GM23338 (cell line): ENCODE measurements around the gene ILDR2. TPM values are rescaled to one million over a fixed set of nuclear protein-coding genes. Genes with fewer than 3 reads are reported as not detected.
A peak's percentile ranks its signal among the peaks of the same experiment; 100 is the strongest.

Experiments
- ATAC-seq: fragments of 200-7000 bp; cut with Tn5 transposase; 3 replicates; pipeline ENCODE4 v1.9.1; 2020
- DNase-seq: peaks from one replicate; pipeline ENCODE4 v3.0.0-alpha.2; 2015; ENCODE audit warnings: low spot score
- H2AFZ ChIP-seq: fragments of 200-600 bp; sonication (generic); 2 replicates; pipeline ENCODE4 v1.8.0; 2016; ENCODE audit warnings: antibody characterized with exemption, mild to moderate bottlenecking, moderate library complexity
- H3F3A ChIP-seq: fragments of 200-600 bp; sonication (generic); replicated peaks from 2 replicates; pipeline ENCODE4 v1.8.0; 2017; ENCODE audit warnings: antibody characterized with exemption, mixed run types, low read depth
- H3K27ac ChIP-seq: fragments of 200-600 bp; sonication (generic); 2 replicates; pipeline ENCODE4 v1.6.1; 2016; ENCODE audit warnings: low read depth
- H3K27me3 ChIP-seq: fragments of 200-600 bp; sonication (generic); 2 replicates; pipeline ENCODE4 v1.8.0; 2016; ENCODE audit warnings: mild to moderate bottlenecking, mixed run types, moderate library complexity; ENCODE audit not compliant: insufficient read depth
- H3K36me3 ChIP-seq: fragments of 200-600 bp; sonication (generic); 2 replicates; pipeline ENCODE4 v1.8.0; 2016; ENCODE audit warnings: mild to moderate bottlenecking; ENCODE audit not compliant: insufficient read depth
- H3K4me1 ChIP-seq: fragments of 200-600 bp; sonication (generic); 2 replicates; pipeline ENCODE4 v1.8.0; 2016; ENCODE audit warnings: mild to moderate bottlenecking, moderate library complexity; ENCODE audit not compliant: insufficient read depth
- H3K4me2 ChIP-seq: fragments of 200-600 bp; sonication (generic); 2 replicates; pipeline ENCODE4 v1.7.1; 2017; ENCODE audit warnings: mixed run types
- H3K4me3 ChIP-seq: fragments of 200-600 bp; sonication (generic); 2 replicates; pipeline ENCODE4 v1.6.1; 2016; ENCODE audit warnings: mixed run types
- H3K79me2 ChIP-seq: fragments of 200-600 bp; sonication (generic); replicated peaks from 2 replicates; pipeline ENCODE4 v1.8.0; 2017; ENCODE audit warnings: mild to moderate bottlenecking; ENCODE audit not compliant: insufficient read depth
- H3K9me2 ChIP-seq: fragments of 200-600 bp; sonication (generic); 2 replicates; pipeline ENCODE4 v1.8.0; 2017; ENCODE audit not compliant: insufficient read depth
- H4K20me1 ChIP-seq: fragments of 200-600 bp; sonication (generic); replicated peaks from 2 replicates; pipeline ENCODE4 v1.8.0; 2017; ENCODE audit warnings: mild to moderate bottlenecking; ENCODE audit not compliant: insufficient read depth
- H3K27ac Mint-ChIP-seq: 2 replicates; pipeline ENCODE4 v1.8.0; 2020; ENCODE audit warnings: inconsistent platforms, mild to moderate bottlenecking, moderate library complexity, mixed read lengths
- H3K27me3 Mint-ChIP-seq: 3 replicates; pipeline ENCODE4 v1.8.0; 2022; ENCODE audit warnings: low read depth, mild to moderate bottlenecking, moderate library complexity, mixed read lengths, inconsistent platforms; ENCODE audit not compliant: insufficient read depth, poor library complexity
- H3K36me3 Mint-ChIP-seq: 3 replicates; pipeline ENCODE4 v1.8.0; 2021; ENCODE audit warnings: low read depth, mild to moderate bottlenecking, inconsistent platforms, moderate library complexity, mixed read lengths
- H3K4me1 Mint-ChIP-seq: 3 replicates; pipeline ENCODE4 v1.8.0; 2020; ENCODE audit warnings: mild to moderate bottlenecking, inconsistent platforms, mixed read lengths
- H3K4me3 Mint-ChIP-seq: 3 replicates; pipeline ENCODE4 v1.8.0; 2021; ENCODE audit warnings: moderate library complexity, mild to moderate bottlenecking, inconsistent platforms, mixed read lengths
- H3K9me3 Mint-ChIP-seq: 3 replicates; pipeline ENCODE4 v1.8.0; 2020; ENCODE audit warnings: moderate library complexity, mild to moderate bottlenecking, inconsistent platforms, mixed read lengths
- NANOG ChIP-seq: IDR thresholded peaks from 2 replicates; pipeline ENCODE4 v1.6.1; 2016; ENCODE audit warnings: antibody characterized with exemption, borderline replicate concordance
- STAT1 ChIP-seq: IDR thresholded peaks from one replicate; pipeline ENCODE4 v1.6.1; 2016; ENCODE audit warnings: antibody characterized with exemption; ENCODE audit not compliant: unreplicated experiment
- ZNF114 ChIP-seq: fragments of 250-450 bp; sonication (Bioruptor Pico); IDR thresholded peaks from 2 replicates; pipeline ENCODE4 v1.5.0; 2020; ENCODE audit warnings: mild to moderate bottlenecking, moderate library complexity
- ZNF331 ChIP-seq: fragments of 250-450 bp; sonication (Bioruptor Pico); IDR thresholded peaks from 2 replicates; pipeline ENCODE4 v1.5.0; 2020; ENCODE audit warnings: low read depth, mild to moderate bottlenecking, moderate library complexity
- polyA plus RNA-seq: library from polyadenylated mRNA; unstranded; fragments of >200 nt; fragmentation: Nextera tagmentation; extraction: Ambion mirVana; gene quantifications from 2 replicates; pipeline ENCODE4 v1.2.1, GENCODE V29; 2016
- total RNA-seq: library from RNA; depleted of rRNA; stranded (reverse); fragments of >200 nt; shearing (Covaris generic); gene quantifications from 2 replicates; pipeline ENCODE4 v1.2.3, GENCODE V29; 2014
- TF ChIP-seq, protein P1 (sequence below): IDR thresholded peaks from one replicate; pipeline ENCODE4 v1.6.1; 2018; ENCODE audit warnings: antibody characterized with exemption; ENCODE audit not compliant: unreplicated experiment
- TF ChIP-seq, protein P2 (sequence below), 2 experiments: fragments of 200-600 bp in 1 of 2; sonication (generic) in 1 of 2; conservative IDR thresholded peaks; 2 replicates each; pipeline versions ENCODE4 v1.5.1 to v1.6.1; 2016 to 2017; ENCODE audit warnings: antibody characterized with exemption in 2 of 2, low read depth in 2 of 2, mild to moderate bottlenecking in 2 of 2, moderate library complexity in 1 of 2
- TF ChIP-seq, protein P3 (sequence below): IDR thresholded peaks from 2 replicates; pipeline ENCODE4 v1.6.1; 2016; ENCODE audit warnings: antibody characterized with exemption

ILDR2 gene
- total and polyA plus RNA-seq, 2 experiments from 2014 or later = 0.27 to 2.4 TPM

DNA sequence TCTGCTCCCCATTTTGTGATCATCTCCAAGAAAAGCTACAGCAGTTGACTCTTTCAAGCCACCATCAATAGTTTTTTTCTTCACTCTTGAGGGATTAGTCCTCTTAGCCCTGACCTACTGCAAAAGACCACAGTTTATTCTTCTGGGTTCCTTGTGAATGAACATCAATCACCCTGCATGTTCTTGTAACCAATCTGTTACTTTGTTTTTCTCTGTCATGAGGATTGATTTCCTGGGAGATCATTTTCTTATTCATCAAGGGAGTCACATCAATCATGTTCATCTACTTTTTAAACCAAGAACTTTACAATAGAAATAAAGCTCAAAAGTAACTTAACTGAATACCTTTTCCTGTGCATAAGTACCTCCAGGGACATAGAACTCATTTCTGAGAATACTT is 21.8 kb downstream of the ILDR2 start (continued):
- TF ChIP-seq STAT1 = no peak
- TF ChIP-seq, protein P1, sequence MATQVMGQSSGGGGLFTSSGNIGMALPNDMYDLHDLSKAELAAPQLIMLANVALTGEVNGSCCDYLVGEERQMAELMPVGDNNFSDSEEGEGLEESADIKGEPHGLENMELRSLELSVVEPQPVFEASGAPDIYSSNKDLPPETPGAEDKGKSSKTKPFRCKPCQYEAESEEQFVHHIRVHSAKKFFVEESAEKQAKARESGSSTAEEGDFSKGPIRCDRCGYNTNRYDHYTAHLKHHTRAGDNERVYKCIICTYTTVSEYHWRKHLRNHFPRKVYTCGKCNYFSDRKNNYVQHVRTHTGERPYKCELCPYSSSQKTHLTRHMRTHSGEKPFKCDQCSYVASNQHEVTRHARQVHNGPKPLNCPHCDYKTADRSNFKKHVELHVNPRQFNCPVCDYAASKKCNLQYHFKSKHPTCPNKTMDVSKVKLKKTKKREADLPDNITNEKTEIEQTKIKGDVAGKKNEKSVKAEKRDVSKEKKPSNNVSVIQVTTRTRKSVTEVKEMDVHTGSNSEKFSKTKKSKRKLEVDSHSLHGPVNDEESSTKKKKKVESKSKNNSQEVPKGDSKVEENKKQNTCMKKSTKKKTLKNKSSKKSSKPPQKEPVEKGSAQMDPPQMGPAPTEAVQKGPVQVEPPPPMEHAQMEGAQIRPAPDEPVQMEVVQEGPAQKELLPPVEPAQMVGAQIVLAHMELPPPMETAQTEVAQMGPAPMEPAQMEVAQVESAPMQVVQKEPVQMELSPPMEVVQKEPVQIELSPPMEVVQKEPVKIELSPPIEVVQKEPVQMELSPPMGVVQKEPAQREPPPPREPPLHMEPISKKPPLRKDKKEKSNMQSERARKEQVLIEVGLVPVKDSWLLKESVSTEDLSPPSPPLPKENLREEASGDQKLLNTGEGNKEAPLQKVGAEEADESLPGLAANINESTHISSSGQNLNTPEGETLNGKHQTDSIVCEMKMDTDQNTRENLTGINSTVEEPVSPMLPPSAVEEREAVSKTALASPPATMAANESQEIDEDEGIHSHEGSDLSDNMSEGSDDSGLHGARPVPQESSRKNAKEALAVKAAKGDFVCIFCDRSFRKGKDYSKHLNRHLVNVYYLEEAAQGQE = no peak
- no peak for TF ChIP-seq NANOG
- no peak for TF ChIP-seq ZNF114 (CRISPR knock-in tag)
- TF ChIP-seq, protein P2, sequence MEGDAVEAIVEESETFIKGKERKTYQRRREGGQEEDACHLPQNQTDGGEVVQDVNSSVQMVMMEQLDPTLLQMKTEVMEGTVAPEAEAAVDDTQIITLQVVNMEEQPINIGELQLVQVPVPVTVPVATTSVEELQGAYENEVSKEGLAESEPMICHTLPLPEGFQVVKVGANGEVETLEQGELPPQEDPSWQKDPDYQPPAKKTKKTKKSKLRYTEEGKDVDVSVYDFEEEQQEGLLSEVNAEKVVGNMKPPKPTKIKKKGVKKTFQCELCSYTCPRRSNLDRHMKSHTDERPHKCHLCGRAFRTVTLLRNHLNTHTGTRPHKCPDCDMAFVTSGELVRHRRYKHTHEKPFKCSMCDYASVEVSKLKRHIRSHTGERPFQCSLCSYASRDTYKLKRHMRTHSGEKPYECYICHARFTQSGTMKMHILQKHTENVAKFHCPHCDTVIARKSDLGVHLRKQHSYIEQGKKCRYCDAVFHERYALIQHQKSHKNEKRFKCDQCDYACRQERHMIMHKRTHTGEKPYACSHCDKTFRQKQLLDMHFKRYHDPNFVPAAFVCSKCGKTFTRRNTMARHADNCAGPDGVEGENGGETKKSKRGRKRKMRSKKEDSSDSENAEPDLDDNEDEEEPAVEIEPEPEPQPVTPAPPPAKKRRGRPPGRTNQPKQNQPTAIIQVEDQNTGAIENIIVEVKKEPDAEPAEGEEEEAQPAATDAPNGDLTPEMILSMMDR (conservative IDR thresholded peaks at IDR 0.05; ENCODE audit: low read depth in 2 of 2) = no peak
- TF ChIP-seq, protein P3, sequence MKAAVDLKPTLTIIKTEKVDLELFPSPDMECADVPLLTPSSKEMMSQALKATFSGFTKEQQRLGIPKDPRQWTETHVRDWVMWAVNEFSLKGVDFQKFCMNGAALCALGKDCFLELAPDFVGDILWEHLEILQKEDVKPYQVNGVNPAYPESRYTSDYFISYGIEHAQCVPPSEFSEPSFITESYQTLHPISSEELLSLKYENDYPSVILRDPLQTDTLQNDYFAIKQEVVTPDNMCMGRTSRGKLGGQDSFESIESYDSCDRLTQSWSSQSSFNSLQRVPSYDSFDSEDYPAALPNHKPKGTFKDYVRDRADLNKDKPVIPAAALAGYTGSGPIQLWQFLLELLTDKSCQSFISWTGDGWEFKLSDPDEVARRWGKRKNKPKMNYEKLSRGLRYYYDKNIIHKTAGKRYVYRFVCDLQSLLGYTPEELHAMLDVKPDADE = no peak

DNA sequence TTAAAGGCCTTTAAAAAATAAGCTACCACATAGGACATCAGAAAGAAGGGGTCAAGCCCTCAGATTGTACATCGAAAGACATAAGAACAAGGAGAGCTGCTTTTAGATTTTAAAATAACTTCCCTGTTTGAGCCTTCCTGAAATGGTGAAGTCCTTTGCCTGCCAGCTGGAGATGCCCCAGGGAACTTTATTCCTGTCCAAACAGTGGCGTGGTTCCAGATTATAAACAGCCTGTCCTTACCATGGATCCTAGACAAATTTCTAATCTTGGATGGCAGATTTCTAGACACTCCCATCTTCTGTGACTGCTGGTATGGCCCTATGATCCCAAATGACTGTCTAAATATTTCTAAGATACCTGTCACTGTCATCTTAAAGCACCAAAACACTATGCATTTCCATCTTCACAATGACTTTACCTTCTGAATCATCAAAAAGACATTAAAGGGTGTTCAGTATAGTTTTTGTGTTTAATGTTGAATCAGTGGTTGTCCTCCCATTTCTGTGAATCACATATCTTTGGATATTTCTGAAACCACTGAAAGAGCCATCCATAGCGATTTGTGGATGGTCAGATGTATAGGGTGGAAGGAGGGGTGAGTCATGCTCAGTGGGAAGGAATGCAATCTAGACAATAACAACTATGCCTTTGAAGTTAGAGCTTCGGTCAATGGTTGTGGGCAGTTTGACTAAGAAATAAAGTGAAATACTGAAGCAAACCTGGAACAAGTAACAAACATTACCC is 23.2 kb downstream of the ILDR2 start:
- no peaks in the 10 kb centered on the region for H3K9me3 Mint-ChIP-seq
- no peaks in the 10 kb centered on the region for H3K36me3 Mint-ChIP-seq

More for the DNA sequence above, 23.2 kb downstream of the ILDR2 start:
- peaks cover 13% of the 10 kb centered on the region for H3K27me3 Mint-ChIP-seq
- H3K4me1 ChIP-seq = peaks cover 28% of the 10 kb centered on the region
- H4K20me1 ChIP-seq = no peaks in the 10 kb centered on the region
- no peak overlapping the region for H2AFZ ChIP-seq
- TF ChIP-seq STAT1 = no peak
- TF ChIP-seq, protein P2 (conservative IDR thresholded peaks at IDR 0.05; ENCODE audit: low read depth in 2 of 2) = no peak
- TF ChIP-seq ZNF114 (CRISPR knock-in tag) = no peak
- TF ChIP-seq ZNF331 (CRISPR knock-in tag) = no peak
- ATAC-seq = peak; percentile 75
- H3K27ac Mint-ChIP-seq = no peak overlapping the region
- no peak overlapping the region for H3K27ac ChIP-seq
- no peak overlapping the region for H3K4me3 Mint-ChIP-seq
- DNase-seq = peak; percentile 69
- no peaks in the 10 kb centered on the region for H3K79me2 ChIP-seq
- H3K9me2 ChIP-seq = peaks cover 9% of the 10 kb centered on the region
- no peak overlapping the region for H3K4me3 ChIP-seq
- H3K4me1 Mint-ChIP-seq = peaks cover 35% of the 10 kb centered on the region
- peaks cover 23% of the 10 kb centered on the region for H3K27me3 ChIP-seq
- no peaks in the 10 kb centered on the region for H3F3A ChIP-seq
- H3K36me3 ChIP-seq = no peaks in the 10 kb centered on the region
- H3K4me2 ChIP-seq = 0 out of 2 replicates have a peak overlapping the region, but pooled peaks have one; percentile 7
